Common myeloid progenitor, CD34-positive (primary cell): ENCODE measurements around the gene TEAD4.

ENCODE experiments used
- CTCF ChIA-PET: fragments of 350-600 bp; sonication (Branson Sonifier 250); formaldehyde crosslinking; loops from one replicate; lab custom pipeline; 2021; ENCODE audit warnings: antibody characterized with exemption; lab: Charles Lee
- POLR2A ChIA-PET: fragments of 350-600 bp; sonication (Branson Sonifier 250); formaldehyde crosslinking; loops from one replicate; lab custom pipeline; 2021; ENCODE audit warnings: antibody characterized with exemption; lab: Charles Lee
- DNase-seq, 3 donors: peaks; one replicate each; pipeline versions ENCODE4 v3.0.0 to v3.0.0-alpha.2; 2013
- H3K27ac ChIP-seq, 2 experiments: 1 replicate in 1 of 2; 2 replicates in 1 of 2; pipeline ENCODE4 v1.7.0; 2013; ENCODE audit warnings: inconsistent platforms in 2 of 2, low read length in 2 of 2, mild to moderate bottlenecking in 2 of 2, low read depth in 1 of 2, moderate library complexity in 1 of 2; ENCODE audit not compliant: severe bottlenecking in 2 of 2, insufficient read depth in 1 of 2, poor library complexity in 1 of 2
- H3K27me3 ChIP-seq, 5 experiments: replicated peaks in 2 of 5; 1 replicate in 3 of 5; 2 replicates in 2 of 5; pipeline versions ENCODE4 v1.6.1 to v1.7.0; 2013; ENCODE audit warnings: low read length in 4 of 5, mild to moderate bottlenecking in 2 of 5, moderate library complexity in 2 of 5, inconsistent platforms in 1 of 5; ENCODE audit not compliant: insufficient read depth in 5 of 5, control insufficient read depth in 4 of 5
- H3K36me3 ChIP-seq, 4 experiments: 1 replicate in 2 of 4; 2 replicates in 2 of 4; pipeline versions ENCODE4 v1.6.1 to v1.7.0; 2013; ENCODE audit warnings: low read length in 3 of 4, control low read depth in 1 of 4, mild to moderate bottlenecking in 1 of 4; ENCODE audit not compliant: control insufficient read depth in 4 of 4, insufficient read depth in 4 of 4
- H3K4me1 ChIP-seq, 4 experiments: 1 replicate in 3 of 4; 2 replicates in 1 of 4; pipeline versions ENCODE4 v1.6.1 to v1.7.1; 2013; ENCODE audit warnings: low read length in 3 of 4, mild to moderate bottlenecking in 3 of 4, control low read depth in 1 of 4, inconsistent platforms in 1 of 4, moderate library complexity in 1 of 4; ENCODE audit not compliant: control insufficient read depth in 4 of 4, insufficient read depth in 4 of 4; ENCODE audit errors: control extremely low read depth in 1 of 4
- H3K4me3 ChIP-seq, 7 experiments: 1 replicate in 4 of 7; 2 replicates in 3 of 7; pipeline versions ENCODE4 v1.5.1 to v1.7.0; 2013; ENCODE audit warnings: mild to moderate bottlenecking in 7 of 7, low read length in 6 of 7, moderate library complexity in 6 of 7, inconsistent platforms in 2 of 7, low read depth in 2 of 7, control low read depth in 1 of 7; ENCODE audit not compliant: insufficient read depth in 4 of 7, control insufficient read depth in 1 of 7; ENCODE audit errors: extremely low read depth in 1 of 7
- H3K9me3 ChIP-seq, 5 experiments: 1 replicate in 4 of 5; 2 replicates in 1 of 5; pipeline versions ENCODE4 v1.6.1 to v1.7.1; 2013; ENCODE audit warnings: low read length in 4 of 5, mild to moderate bottlenecking in 2 of 5, inconsistent platforms in 1 of 5, low read depth in 1 of 5, moderate library complexity in 1 of 5; ENCODE audit not compliant: control insufficient read depth in 4 of 5, insufficient read depth in 2 of 5; ENCODE audit errors: control extremely low read depth in 1 of 5
- WGBS: methylation state at CpG from one replicate; pipeline ENCODE4 v1.1.5; 2013; ENCODE audit not compliant: insufficient coverage; 5-methylcytosine and 5-hydroxymethylcytosine counted together

TEAD4 gene

GRCh38 chr12:3038166-3038565, 79.0 kb downstream of the TEAD4 start:
- CTCF ChIA-PET = interaction anchor here (1.3 kb wide), 1 partner anchor 184 kb away, joined by 4 read pairs; no protein-coding TSS in a partner anchor
- POLR2A ChIA-PET = no interaction called here

DNA sequence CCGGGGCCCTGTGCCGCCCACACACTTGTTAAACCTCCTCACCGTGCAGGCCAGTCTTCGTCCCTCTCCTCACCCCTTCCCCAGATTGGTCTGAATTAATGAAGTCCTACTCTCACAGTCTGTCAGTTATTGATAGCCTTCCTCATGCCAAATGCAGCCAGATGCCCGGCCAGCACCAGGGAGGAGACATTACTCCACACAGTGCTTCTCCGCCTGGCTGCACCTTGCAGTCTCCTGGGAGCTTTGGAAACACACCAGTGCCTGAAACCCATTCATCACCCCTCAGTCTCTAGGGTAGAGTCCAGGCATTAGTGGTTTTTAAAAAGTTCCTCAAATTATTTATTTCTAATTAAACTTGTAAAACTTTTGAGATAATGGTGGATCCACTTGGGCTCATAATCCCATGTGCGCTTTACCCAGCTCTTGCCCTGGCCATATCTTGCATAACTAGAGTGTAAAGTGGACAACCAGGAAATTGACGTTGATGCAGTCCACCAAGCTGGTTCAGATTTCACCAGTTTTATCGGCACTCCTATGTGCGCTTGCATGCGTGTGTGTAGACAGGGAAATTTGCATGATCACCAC, 79.8 kb downstream of the TEAD4 start:
- Histone ChIP-seq H3K4me3 (no peak overlapping the region), H3K9me3 (no peaks in the 10 kb centered on the region), H3K36me3 (no peaks in the 10 kb centered on the region), H3K27ac (no peak overlapping the region), H3K4me1 (peaks cover 5 to 18% (median 14%) of the 10 kb centered on the region in 4 experiments), H3K27me3 (no peaks in the 10 kb centered on the region)
- DNase-seq = no peak
- ChIA-PET POLR2A (no interaction called here), CTCF (interaction anchor here (0.8 to 1.0 kb wide), 2 partner anchors 34 to 194 kb away, joined by 3 read pairs; no protein-coding TSS in a partner anchor)
- WGBS = 97% methylated on average over 10 of the region's 11 CpGs

More at GRCh38 chr12:3038166-3038565, 79.0 kb downstream of the TEAD4 start:
- Histone ChIP-seq H3K27me3 (no peaks in the 10 kb centered on the region), H3K4me3 (no peak overlapping the region), H3K9me3 (no peaks in the 10 kb centered on the region), H3K4me1 (peaks cover 5 to 16% (median 13%) of the 10 kb centered on the region in 4 experiments), H3K36me3 (no peaks in the 10 kb centered on the region), H3K27ac (no peak overlapping the region)
- no peak for DNase-seq
- 99% methylated on average over 6 of the region's 7 CpGs for WGBS

- ChIA-PET CTCF (interaction anchor here (0.8 kb wide), 1 partner anchor 195 kb away, joined by 3 read pairs; no protein-coding TSS in a partner anchor), POLR2A (no interaction called here)
- H3K27ac ChIP-seq = no peak overlapping the region
- H3K9me3 ChIP-seq = no peaks in the 10 kb centered on the region
- H3K4me3 ChIP-seq = no peak overlapping the region
- H3K27me3 ChIP-seq = no peaks in the 10 kb centered on the region
- H3K4me1 ChIP-seq = peaks cover 8 to 22% (median 16%) of the 10 kb centered on the region in 4 experiments
- DNase-seq = no peak
- whole genome bisulfite sequencing = 98% methylated on average over 10 of the region's 15 CpGs
- H3K36me3 ChIP-seq = no peaks in the 10 kb centered on the region
Measured at GRCh38 chr12:3040026-3040656, 80.9 kb downstream of the TEAD4 start.

- Histone ChIP-seq H3K4me3 (no peak overlapping the region), H3K36me3 (no peaks in the 10 kb centered on the region), H3K9me3 (no peaks in the 10 kb centered on the region), H3K27me3 (no peaks in the 10 kb centered on the region), H3K27ac (no peak overlapping the region), H3K4me1 (peaks cover 10 to 30% (median 23%) of the 10 kb centered on the region in 4 experiments)
- ChIA-PET CTCF (interaction anchor here (1.1 to 2.1 kb wide), 6 partner anchors 9 to 234 kb away, joined by 3 to 13 read pairs (median 4); no protein-coding TSS in a partner anchor), POLR2A (no interaction called here)
- no peak for DNase-seq
- 95% methylated on average over 26 of the region's 29 CpGs for WGBS
Measured at GRCh38 chr12:3040663-3041544, 81.7 kb downstream of the TEAD4 start.

DNA sequence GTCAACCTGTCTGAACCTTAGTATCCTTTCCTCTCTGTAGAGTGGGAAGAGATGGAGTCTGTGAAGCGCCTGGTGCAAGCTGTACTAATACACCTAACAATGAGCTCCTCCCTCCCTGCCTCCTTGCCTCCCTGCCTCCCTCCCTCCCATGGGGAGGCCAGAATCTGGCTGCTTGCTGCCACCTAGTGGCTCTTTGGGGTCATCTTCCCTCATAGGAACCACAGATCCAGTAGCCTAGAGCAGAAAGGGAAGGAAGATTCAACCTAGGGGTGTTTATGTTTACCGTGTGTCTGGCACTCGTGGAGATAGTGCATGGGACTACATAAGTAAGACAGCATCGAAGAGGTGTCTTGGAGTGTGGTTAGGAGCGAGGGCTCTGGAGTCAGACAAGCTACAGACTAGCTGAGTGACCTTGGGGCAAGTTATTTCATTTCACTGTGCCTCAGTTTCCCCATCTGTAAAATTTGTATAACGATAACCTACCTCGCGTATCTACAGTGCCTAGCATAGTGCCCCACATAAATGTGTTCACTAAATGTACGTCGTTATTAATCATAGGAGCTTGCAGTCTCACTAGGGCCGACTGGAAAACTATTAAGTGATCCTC, 82.5 kb downstream of the TEAD4 start:
- no peaks in the 10 kb centered on the region for H3K9me3 ChIP-seq
- H3K27me3 ChIP-seq = no peaks in the 10 kb centered on the region
- H3K36me3 ChIP-seq = no peaks in the 10 kb centered on the region
- peaks cover 10 to 30% (median 23%) of the 10 kb centered on the region in 4 experiments for H3K4me1 ChIP-seq
- ChIA-PET POLR2A (no interaction called here), CTCF (interaction anchor here (1.1 to 2.1 kb wide), 12 partner anchors 8 to 259 kb away, joined by 3 to 13 read pairs (median 5); no protein-coding TSS in a partner anchor)
- 67% methylated on average over 10 of the region's 11 CpGs for WGBS
- H3K4me3 ChIP-seq = peak overlapping the region in 1 of 7 experiments; percentile 1
- peak; percentile 84 to 93 (median 88) for DNase-seq
- H3K27ac ChIP-seq = no peak overlapping the region

DNA sequence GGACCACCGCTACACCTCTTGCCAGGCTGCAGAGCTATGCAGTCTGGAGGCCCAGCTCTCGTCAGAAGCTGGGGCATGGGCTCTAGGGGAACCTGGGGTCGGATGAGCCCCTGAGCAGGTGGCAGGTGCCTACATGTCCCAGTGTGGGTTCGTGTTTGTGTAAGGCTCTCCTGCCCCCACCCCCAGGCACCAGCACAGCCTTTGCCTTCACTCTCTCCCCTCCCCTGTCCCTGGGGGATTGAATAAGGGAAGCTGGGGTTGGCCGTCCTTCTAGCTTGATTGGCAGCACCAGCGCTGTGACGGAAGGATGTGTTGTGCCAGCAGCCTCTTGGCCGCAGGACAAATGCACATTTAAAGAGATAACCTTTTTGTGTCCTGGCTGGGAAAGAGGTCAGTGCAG, 83.2 kb downstream of the TEAD4 start:
- WGBS = 18% methylated on average over 8 of the region's 8 CpGs
- ChIA-PET CTCF (interaction anchor here (1.1 to 2.1 kb wide), 12 partner anchors 9 to 258 kb away, joined by 3 to 13 read pairs (median 5); no protein-coding TSS in a partner anchor), POLR2A (no interaction called here)
- Histone ChIP-seq H3K36me3 (no peaks in the 10 kb centered on the region), H3K27ac (no peak overlapping the region), H3K4me1 (peaks cover 10 to 30% (median 23%) of the 10 kb centered on the region in 4 experiments), H3K9me3 (no peaks in the 10 kb centered on the region), H3K27me3 (no peaks in the 10 kb centered on the region), H3K4me3 (peak overlapping the region in 3 of 7 experiments; percentile 27 to 58 (median 37))
- peak; percentile 53 to 87 (median 85) for DNase-seq
